ENCODE data around the gene DPP6.
"Not testable (repeated sequence)": the region's sequence is repeated elsewhere in the genome, so short reads cannot be mapped to it uniquely, and the experiment has no call there.

DPP6 gene

DNA sequence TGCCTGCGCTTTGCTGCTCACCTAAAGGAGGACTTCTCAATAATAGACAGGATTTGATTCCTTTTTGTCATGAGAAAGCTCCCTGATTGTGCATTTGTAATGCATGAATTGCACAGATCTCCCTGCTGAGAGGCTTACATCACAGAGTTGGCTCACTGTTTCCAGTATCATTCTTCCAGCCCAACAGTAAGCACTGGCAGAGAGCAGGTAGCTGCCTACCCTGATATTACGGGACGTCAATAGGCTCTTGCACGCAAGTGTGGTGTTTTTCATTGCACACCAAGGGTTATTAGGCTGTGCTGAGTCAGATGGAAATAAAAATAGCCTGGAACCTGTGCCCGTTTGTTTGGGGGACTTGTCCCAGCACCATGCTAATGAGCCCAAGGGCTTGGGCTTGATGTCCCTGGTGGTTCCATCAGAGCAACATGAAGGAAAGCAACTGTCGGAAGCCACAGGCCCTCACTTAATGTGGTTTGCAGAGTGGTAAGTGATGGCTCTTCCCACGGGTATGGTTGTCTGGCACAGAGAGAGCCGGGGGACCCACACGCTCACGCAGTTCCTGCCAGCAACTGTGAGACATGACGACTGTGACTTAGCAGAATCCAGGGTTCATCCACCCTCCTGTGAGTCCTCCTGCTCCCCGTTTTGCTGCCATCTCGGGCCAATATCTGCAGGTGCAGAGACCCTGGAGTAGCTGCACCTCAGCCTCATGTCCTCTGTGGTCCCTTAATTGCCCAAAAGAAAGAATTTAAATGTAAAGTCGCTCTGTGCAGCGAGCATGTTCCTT, 20.4 kb downstream of the DPP6 start:
- not testable (repeated sequence) for DNase-seq (ENCODE audit: low spot score)

- DNase-seq (ENCODE audit: low spot score): not testable (repeated sequence)
These were observed 26.3 kb downstream of the DPP6 start for GRCh38 chr7:154078523-154078922.

- not testable (repeated sequence) for DNase-seq (ENCODE audit: low spot score)
These were observed 28.1 kb downstream of the DPP6 start for GRCh38 chr7:154080249-154080648.

DNA sequence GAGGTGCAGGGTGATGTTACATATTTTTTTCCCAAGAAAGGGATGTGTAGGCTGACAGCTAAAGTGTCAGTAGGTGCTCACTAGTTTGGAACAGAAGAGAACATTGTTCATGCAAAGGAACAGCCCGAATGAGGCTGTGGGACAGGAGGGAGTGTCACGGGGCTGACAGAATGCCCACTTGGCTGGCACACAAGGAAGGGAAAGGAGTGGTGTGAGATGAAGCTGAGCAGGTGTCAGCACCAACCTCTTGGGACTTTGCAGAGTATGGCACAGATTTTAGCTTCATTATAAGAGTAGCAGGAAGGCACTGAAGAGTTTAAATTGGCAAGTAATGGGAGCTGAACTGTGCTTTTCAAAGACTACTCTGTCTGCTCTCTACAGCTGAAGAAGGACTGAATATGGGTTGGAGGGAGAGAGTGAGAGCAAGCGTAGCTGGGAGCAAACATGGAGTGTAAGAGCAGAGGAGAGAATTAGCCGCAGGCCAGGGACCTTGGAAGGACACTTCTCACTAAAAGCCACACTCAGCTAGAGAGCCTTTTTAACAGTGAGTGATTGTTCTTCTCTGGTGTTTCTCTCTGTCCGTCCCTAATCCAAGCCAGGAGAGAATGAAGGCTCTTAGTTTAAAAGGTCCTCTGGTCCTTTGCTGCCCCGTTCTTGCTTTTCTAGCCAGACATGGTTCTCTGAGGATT, 35.0 kb downstream of the DPP6 start:
- not testable (repeated sequence) for DNase-seq (ENCODE audit: low spot score)

DNA sequence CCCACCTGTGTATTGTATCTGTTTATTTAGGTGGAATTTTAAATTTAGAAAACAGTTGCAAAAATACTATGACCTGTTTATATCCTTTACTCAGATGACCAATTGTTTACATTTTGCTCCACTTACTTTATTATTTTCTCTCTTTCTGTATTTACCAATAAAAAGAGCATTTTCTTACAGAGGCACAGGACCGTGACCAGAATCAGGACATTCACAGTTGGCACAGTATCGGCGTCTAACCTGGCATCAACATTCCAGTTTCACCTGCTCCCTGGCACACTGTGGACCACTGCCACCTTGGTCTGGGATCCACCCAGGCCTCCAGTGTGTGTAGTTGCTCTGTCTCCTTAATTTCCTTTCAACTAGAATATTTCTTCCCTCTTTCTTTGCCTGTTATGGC, 39.9 kb downstream of the DPP6 start:
- DNase-seq (ENCODE audit: low spot score): not testable (repeated sequence)

- DNase-seq (ENCODE audit: low spot score): not testable (repeated sequence)
These were observed 43.0 kb downstream of the DPP6 start for GRCh38 chr7:154095201-154095600.

DNA sequence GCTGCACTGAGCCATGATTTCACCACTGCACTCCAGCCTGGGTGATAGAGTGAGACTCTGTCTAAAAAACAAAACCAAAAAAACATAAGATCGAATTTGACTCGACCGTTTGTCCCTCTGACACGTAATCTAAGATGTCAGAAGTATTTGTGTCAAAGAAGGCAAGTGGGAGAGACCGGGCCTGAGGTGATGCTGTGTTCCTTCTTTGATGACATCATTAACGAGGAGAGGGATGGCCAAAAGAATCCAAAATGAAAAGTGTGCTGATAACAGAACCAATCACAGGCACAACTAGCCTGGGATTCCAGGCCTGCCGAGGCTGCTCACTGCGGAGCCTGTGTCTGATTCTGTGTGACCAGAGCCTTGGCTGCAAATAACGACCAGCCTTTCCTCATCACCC, 52.9 kb downstream of the DPP6 start:
- not testable (repeated sequence) for DNase-seq (ENCODE audit: low spot score)

DNA sequence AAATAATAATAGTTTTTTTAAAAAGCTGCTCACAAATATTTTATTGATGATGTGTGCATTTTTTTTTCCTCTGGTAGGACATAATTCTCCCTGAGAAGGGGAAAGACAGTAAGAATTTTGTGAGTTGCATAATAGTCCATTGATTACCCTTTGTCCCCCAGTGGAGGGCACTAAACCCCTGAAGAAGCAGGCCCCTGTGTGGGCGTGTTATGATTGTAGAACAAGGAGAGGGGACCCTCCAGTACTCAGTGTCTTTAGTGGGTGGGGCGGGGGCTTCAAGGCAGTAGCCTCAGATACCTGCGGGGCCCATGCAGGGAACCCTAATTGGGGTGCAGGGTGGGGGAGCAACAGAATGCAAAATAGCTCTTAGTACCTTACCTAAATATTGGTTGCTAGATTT, 57.4 kb downstream of the DPP6 start:
- DNase-seq (ENCODE audit: low spot score): not testable (repeated sequence)

DNA sequence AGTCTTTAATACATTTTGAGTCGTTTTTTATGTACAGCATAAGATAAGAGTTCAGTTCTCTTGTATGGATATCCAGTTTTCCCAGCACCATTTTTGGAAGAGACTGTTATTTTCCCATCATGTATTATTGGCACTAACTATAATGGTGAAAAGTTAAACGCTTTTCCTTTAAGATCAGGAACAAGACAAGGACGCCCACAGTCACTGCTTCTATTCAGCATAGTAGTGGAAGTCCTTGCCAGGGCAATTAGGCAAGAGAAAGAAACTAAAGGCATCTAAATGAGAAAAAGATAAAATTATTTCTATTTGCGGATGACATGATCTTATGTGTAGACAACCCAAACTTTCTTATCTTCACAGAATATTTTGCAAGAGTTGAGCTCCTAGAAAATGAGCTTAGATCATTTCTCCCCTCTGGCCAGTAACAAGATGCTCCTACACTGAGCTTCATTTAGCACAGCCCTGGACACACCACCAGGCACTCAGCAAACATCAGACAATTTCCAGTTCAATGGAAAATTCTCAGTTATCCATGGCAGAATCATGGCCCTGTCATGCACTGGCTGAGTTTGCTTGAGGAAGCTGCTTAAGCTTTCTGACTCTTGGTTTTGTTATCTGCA, 61.6 kb downstream of the DPP6 start:
- not testable (repeated sequence) for DNase-seq (ENCODE audit: low spot score)

GRCh38 chr7:154117411-154118390, 65.5 kb downstream of the DPP6 start:
- DNase-seq (ENCODE audit: low spot score): not testable (repeated sequence)

DNA sequence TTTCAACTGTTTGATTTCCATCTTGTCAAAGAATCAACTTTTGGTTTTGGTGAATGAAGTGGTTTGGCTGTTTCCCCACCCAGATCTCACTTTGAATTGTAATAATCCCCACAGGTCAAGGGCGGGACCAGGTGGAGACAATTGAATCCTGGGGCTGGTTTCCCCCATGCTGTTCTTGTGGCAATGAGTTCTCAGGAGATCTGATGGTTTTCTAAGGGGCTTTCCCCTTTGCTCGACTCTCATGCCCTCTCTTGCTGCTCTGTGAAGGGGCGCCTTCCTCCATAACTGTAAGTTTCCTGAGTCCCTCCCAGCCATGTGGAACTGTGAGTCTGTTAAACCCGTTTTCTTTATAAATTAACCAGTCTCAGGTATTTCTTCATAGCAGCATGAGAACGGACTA, 68.6 kb downstream of the DPP6 start:
- not testable (repeated sequence) for DNase-seq (ENCODE audit: low spot score)

DNA sequence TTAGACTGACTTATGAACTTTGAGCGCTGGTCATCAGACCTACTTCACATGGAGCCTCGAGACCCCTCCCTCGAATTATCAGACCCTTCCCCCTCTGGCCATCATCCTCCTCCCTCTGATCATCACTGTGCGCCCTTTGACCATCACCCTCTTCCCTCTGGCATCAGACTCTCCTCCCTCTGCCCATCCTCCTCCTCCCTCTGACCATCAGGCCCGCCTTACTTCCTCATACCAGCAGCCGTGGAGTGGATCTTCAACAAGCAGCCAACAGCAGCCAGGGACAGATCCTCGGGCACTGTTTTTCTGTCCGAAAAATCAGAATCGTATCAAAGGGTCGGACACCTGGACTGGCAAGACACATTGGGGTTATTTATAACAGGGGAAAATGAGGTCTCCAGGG, 70.5 kb downstream of the DPP6 start:
- DNase-seq (ENCODE audit: low spot score): not testable (repeated sequence)

DNA sequence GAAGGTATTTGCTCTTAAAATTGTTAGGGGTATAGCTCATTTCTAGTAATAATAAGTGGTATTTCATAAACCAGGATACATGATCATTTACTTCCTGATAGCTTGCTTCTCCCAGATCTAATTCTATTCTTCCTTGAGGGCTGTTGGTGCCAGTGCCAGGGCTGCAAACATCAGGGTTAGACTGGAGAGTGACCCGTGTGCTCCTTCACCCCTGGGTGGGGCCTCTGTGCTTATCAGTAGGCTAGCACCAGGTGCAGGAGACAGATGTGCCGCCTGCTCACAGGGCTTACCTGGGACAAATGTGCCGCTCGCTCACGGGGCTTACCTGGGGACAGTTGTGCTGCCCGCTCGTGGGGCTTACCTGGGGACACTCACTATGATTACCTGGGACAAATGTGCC, 71.2 kb downstream of the DPP6 start:
- DNase-seq (ENCODE audit: low spot score): not testable (repeated sequence)

- DNase-seq (ENCODE audit: low spot score): not testable (repeated sequence)
These were observed 76.9 kb downstream of the DPP6 start for GRCh38 chr7:154129142-154129541.

- DNase-seq (ENCODE audit: low spot score): not testable (repeated sequence)
These were observed 80.4 kb downstream of the DPP6 start for GRCh38 chr7:154132617-154133016.

- DNase-seq (ENCODE audit: low spot score): not testable (repeated sequence)
These were observed 81.6 kb downstream of the DPP6 start for GRCh38 chr7:154133703-154134277.

DNA sequence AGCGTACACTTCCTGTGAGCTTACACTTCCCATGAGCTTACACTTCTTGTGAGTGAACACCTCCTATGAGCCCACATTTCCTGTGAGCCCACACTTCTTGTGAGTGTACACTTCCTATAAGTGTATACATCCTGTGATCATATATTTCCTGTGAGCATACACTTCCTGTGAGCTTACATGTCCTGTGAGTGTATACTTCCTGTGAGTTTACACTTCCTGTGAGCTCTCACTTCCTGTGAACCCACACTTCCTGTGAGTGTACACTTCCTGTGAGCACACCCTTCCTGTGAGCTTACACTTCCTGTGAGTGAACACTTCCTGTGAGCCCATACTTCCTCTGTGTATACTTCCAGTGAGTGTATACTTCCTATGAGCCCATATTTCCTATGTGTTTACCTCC, 82.5 kb downstream of the DPP6 start:
- DNase-seq (ENCODE audit: low spot score): not testable (repeated sequence)

DNA sequence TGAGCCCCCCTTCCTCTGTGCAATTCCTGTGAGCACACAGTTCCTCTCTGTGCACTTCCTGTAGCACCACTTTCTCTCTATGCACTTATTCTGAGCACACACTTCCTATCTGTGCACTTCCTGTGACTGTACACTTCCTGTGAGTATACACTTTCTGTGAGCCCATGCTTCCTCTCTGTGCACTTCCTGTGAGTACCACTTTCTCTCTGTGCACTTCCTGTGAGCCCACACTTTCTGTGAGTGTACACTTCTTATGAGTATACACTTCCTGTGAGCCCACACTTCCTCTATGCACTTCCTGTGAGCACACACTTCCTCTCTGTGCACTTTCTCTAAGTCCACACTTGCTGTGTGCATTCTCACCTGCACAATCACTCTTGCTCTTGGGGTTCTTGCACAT, 83.4 kb downstream of the DPP6 start:
- DNase-seq (ENCODE audit: low spot score): not testable (repeated sequence)

GRCh38 chr7:154145922-154146706, 93.9 kb downstream of the DPP6 start:
- DNase-seq (ENCODE audit: low spot score): not testable (repeated sequence)

DNA sequence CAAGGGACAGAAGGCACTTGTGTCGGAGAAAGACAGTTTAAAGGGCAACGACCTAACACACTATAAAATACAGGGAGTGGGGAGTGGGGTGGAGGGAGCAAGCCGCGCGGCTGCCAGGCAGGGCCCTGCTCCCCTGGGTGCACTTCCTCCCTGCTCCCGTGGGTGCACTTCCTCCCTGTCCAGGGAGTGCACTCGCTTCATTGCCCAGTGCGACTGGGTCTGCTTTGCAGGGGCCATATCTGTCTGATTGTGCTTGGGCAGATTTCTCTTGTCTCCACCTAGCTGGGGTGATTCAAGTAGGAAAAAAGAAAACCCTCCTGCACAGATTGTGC, 94.5 kb downstream of the DPP6 start:
- not testable (repeated sequence) for DNase-seq (ENCODE audit: low spot score)

Data from hematopoietic multipotent progenitor cell treated with erythropoietin and hydrocortisone succinate and interleukin-3 and kit ligand, for 15 days (in vitro differentiated cells).